ENCODE results near the gene TH. TPM values are rescaled to one million over a fixed set of nuclear protein-coding genes. Genes with fewer than 3 reads are reported as not detected.

Gene TH
- total RNA-seq, 1 experiment from 2014 or later, result not detected

DNA sequence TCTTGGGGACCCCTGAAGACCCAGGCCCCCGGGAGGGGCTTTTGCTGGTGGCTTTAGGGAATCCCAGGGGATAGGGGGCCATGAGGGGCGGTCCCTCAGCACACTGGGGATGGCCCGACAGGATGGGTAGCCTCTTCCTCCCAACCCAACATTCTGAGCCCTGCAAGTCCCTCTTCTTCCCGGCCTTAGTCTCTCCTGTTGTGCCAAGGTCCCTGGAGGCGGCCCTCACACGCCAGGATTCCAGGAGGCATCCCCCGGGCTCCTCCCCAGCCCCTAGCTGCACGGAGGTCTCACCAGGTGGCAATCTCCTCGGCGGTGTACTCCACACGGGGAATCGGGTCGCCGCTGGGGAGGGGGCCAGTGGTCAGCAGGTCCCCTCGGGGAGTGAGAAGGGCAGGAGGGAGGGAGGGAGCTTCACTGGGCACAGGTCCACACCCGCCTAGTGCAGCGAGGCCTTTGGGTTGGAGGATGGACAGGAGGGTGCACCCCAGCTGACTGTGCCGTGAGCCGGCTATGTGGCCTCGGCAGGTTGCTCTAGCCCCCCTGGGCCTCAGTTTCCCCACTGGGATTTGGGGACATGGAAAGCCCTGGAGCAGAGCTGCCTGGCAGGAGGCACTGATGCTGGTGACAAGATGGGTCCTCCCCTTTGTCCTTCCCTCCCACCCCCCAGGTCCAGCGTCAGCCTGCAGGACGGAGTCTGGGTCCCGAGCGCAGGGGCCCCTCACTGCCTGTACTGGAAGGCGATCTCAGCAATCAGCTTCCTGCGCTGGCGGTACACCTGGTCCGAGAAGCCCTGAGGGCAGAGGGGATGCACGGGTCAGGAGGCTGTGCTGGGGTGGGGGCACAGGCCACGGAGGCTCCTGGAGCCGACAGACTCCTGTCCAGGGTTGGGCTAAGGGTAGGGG is 4.2 kb downstream of the TH start:
- POLR2A ChIA-PET, result no interaction called here
- no TSS peak for BruUV-seq (replicated peaks)
- ATAC-seq (no peak), DNase-seq (ENCODE audit: low read depth, low spot score) (no peak)
- in situ Hi-C loops (cut with HindIII; ENCODE audit: low pct_unique_long_range_greater_than_20kb, low sequenced_read_pairs) (no loop called here), intact Hi-C loops (cut with micrococcal nuclease; ENCODE audit: unreplicated experiment) (no loop called here)
- no peaks in the 10 kb centered on the region for H3K27me3 ChIP-seq (ENCODE audit: control insufficient read depth, insufficient read depth, low read length)
- H3K9me3 ChIP-seq (ENCODE audit: control insufficient read depth, insufficient read depth, low read depth, low read length), result no peaks in the 10 kb centered on the region
- no peak overlapping the region for H3K27ac ChIP-seq (ENCODE audit: low read length)
- H3K4me1 ChIP-seq (ENCODE audit: control insufficient read depth, insufficient read depth, low read length), result peaks cover 8% of the 10 kb centered on the region; the same call in 1 of the 2 replicates
- CTCF ChIA-PET, result interaction anchor here (0.6 to 1.2 kb wide), 4 partner anchors 9 to 253 kb away, joined by 3 to 11 read pairs (median 4); no protein-coding TSS in a partner anchor
- no peaks in the 10 kb centered on the region for H3K36me3 ChIP-seq (ENCODE audit: control insufficient read depth, insufficient read depth, low read length)
- TF ChIP-seq, protein P1, sequence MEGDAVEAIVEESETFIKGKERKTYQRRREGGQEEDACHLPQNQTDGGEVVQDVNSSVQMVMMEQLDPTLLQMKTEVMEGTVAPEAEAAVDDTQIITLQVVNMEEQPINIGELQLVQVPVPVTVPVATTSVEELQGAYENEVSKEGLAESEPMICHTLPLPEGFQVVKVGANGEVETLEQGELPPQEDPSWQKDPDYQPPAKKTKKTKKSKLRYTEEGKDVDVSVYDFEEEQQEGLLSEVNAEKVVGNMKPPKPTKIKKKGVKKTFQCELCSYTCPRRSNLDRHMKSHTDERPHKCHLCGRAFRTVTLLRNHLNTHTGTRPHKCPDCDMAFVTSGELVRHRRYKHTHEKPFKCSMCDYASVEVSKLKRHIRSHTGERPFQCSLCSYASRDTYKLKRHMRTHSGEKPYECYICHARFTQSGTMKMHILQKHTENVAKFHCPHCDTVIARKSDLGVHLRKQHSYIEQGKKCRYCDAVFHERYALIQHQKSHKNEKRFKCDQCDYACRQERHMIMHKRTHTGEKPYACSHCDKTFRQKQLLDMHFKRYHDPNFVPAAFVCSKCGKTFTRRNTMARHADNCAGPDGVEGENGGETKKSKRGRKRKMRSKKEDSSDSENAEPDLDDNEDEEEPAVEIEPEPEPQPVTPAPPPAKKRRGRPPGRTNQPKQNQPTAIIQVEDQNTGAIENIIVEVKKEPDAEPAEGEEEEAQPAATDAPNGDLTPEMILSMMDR (IDR thresholded peaks at IDR 0.05), result no peak
- no peak for TF ChIP-seq TCF7L2 (IDR thresholded peaks at IDR 0.05; ENCODE audit: low read depth, low read length)
- TF ChIP-seq SIN3A (IDR thresholded peaks at IDR 0.05; ENCODE audit: borderline replicate concordance, insufficient read depth, low read depth, low read length), result no peak
- TF ChIP-seq, protein P2, sequence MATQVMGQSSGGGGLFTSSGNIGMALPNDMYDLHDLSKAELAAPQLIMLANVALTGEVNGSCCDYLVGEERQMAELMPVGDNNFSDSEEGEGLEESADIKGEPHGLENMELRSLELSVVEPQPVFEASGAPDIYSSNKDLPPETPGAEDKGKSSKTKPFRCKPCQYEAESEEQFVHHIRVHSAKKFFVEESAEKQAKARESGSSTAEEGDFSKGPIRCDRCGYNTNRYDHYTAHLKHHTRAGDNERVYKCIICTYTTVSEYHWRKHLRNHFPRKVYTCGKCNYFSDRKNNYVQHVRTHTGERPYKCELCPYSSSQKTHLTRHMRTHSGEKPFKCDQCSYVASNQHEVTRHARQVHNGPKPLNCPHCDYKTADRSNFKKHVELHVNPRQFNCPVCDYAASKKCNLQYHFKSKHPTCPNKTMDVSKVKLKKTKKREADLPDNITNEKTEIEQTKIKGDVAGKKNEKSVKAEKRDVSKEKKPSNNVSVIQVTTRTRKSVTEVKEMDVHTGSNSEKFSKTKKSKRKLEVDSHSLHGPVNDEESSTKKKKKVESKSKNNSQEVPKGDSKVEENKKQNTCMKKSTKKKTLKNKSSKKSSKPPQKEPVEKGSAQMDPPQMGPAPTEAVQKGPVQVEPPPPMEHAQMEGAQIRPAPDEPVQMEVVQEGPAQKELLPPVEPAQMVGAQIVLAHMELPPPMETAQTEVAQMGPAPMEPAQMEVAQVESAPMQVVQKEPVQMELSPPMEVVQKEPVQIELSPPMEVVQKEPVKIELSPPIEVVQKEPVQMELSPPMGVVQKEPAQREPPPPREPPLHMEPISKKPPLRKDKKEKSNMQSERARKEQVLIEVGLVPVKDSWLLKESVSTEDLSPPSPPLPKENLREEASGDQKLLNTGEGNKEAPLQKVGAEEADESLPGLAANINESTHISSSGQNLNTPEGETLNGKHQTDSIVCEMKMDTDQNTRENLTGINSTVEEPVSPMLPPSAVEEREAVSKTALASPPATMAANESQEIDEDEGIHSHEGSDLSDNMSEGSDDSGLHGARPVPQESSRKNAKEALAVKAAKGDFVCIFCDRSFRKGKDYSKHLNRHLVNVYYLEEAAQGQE (IDR thresholded peaks at IDR 0.05; ENCODE audit: insufficient read depth in 1 of 2, low read depth in 2 of 2, low read length in 1 of 2), result no peak
- TF ChIP-seq POLR2AphosphoS5 (IDR thresholded peaks at IDR 0.05; ENCODE audit: low read depth, low read length), result no peak
- H3K4me3 ChIP-seq (ENCODE audit: low read depth in 2 of 2, low read length in 2 of 2), result no peak overlapping the region

DNA sequence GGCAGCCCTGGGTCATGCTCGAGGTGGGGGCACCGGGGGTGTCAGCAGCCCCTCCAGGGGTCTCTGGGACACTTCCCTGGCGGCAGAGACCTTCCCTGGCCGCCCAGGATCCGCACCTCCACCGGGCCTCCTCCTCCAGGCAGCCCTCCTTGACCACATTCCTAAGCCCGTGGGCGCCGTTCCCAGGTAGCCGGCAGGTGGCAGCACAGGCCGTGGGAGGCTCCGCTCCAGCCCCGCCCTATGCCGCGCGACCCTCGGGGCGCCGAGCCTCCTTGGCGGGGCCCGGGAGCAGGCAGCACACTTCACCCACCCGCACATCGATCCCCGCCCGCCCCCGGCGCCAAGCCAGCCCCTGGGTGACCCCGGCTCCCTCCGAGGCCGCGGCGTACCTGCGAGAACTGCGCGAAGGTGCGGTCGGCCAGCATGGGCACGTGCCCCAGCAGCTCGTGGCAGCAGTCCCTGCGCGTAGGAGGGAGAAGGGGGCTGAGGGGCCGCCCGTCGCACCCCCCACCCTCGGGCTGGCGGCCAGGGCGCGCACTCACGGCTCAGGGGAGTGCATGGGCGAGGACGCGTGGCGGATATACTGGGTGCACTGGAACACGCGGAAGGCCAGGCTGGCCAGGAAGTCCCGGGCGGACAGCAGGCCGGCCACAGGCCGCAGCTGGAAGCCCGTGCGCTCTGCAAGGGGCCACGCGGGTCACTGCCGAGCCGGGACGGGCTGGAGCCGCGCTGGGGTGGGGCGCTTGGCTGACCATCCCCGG is 5.3 kb downstream of the TH start:
- ChIA-PET POLR2A (no interaction called here), CTCF (interaction anchor here (0.6 to 1.2 kb wide), 3 partner anchors 9 to 280 kb away, joined by 3 to 5 read pairs (median 4); no protein-coding TSS in a partner anchor)
- ATAC-seq, result peak; percentile 64
- H3K27ac ChIP-seq (ENCODE audit: low read length), result no peak overlapping the region
- no peaks in the 10 kb centered on the region for H3K36me3 ChIP-seq (ENCODE audit: control insufficient read depth, insufficient read depth, low read length)
- in situ Hi-C loops (cut with HindIII; ENCODE audit: low pct_unique_long_range_greater_than_20kb, low sequenced_read_pairs) (no loop called here), intact Hi-C loops (cut with micrococcal nuclease; ENCODE audit: unreplicated experiment) (no loop called here)
- no peak for TF ChIP-seq TCF7L2 (IDR thresholded peaks at IDR 0.05; ENCODE audit: low read depth, low read length)
- TF ChIP-seq, protein P1 (IDR thresholded peaks at IDR 0.05), result peak; percentile 98
- no peak overlapping the region for H3K4me3 ChIP-seq (ENCODE audit: low read depth in 2 of 2, low read length in 2 of 2)
- H3K27me3 ChIP-seq (ENCODE audit: control insufficient read depth, insufficient read depth, low read length), result no peaks in the 10 kb centered on the region
- BruUV-seq (replicated peaks), result no TSS peak
- H3K9me3 ChIP-seq (ENCODE audit: control insufficient read depth, insufficient read depth, low read depth, low read length), result no peaks in the 10 kb centered on the region
- H3K4me1 ChIP-seq (ENCODE audit: control insufficient read depth, insufficient read depth, low read length), result peaks cover 8% of the 10 kb centered on the region; the same call in 1 of the 2 replicates
- DNase-seq (ENCODE audit: low read depth, low spot score), result no peak

All from Panc1 (cell line).